ENCODE measurements around the gene GLS. TPM values are rescaled to one million over a fixed set of nuclear protein-coding genes. Genes with fewer than 3 reads are reported as not detected.
"Not testable (repeated sequence)": the region's sequence is repeated elsewhere in the genome, so short reads cannot be mapped to it uniquely, and the experiment has no call there.

GLS gene
- total RNA-seq, 4 donors from 2014 or later: 60.6 to 128 (median 75.7) TPM

GRCh38 chr2:190862571-190862991 is 18.0 kb upstream of the GLS start:
- Histone ChIP-seq H3K27ac (no peak overlapping the region), H3K9me3 (no peaks in the 10 kb centered on the region), H3K27me3 (no peaks in the 10 kb centered on the region), H3K4me3 (no peak overlapping the region), H3K36me3 (no peaks in the 10 kb centered on the region), H3K4me1 (peaks cover 2% of the 10 kb centered on the region)
- 80% methylated on average over 2 of the region's 2 CpGs for WGBS
- no peak for TF ChIP-seq POLR2AphosphoS5 (IDR thresholded peaks at IDR 0.05)
- TF ChIP-seq POLR2A (IDR thresholded peaks at IDR 0.05): no peak
- TF ChIP-seq CTCF (IDR thresholded peaks at IDR 0.05): no peak
- no peak for TF ChIP-seq EP300 (IDR thresholded peaks at IDR 0.05)
- no peak for DNase-seq (ENCODE audit: low spot score in 2 of 2)

GRCh38 chr2:190863946-190864345 is 16.7 kb upstream of the GLS start:
- Histone ChIP-seq H3K27me3 (no peaks in the 10 kb centered on the region), H3K27ac (peak overlapping the region; percentile 9), H3K4me1 (peaks cover 2% of the 10 kb centered on the region), H3K9me3 (peaks cover 3% of the 10 kb centered on the region), H3K4me3 (no peak overlapping the region), H3K36me3 (no peaks in the 10 kb centered on the region)
- WGBS: 48% methylated on average over 3 of the region's 3 CpGs
- no peak for DNase-seq (ENCODE audit: low spot score in 2 of 2)
- TF ChIP-seq CTCF (IDR thresholded peaks at IDR 0.05): no peak
- no peak for TF ChIP-seq EP300 (IDR thresholded peaks at IDR 0.05)
- no peak for TF ChIP-seq POLR2A (IDR thresholded peaks at IDR 0.05)
- no peak for TF ChIP-seq POLR2AphosphoS5 (IDR thresholded peaks at IDR 0.05)

GRCh38 chr2:190864375-190864774 is 16.2 kb upstream of the GLS start:
- H3K27ac ChIP-seq: peak overlapping the region; percentile 9
- H3K36me3 ChIP-seq: no peaks in the 10 kb centered on the region
- TF ChIP-seq POLR2AphosphoS5 (IDR thresholded peaks at IDR 0.05) (no peak), CTCF (IDR thresholded peaks at IDR 0.05) (no peak), EP300 (IDR thresholded peaks at IDR 0.05) (no peak), POLR2A (IDR thresholded peaks at IDR 0.05) (no peak)
- H3K9me3 ChIP-seq: peaks cover 3% of the 10 kb centered on the region
- H3K4me3 ChIP-seq: no peak overlapping the region
- no peak for DNase-seq (ENCODE audit: low spot score in 2 of 2)
- H3K27me3 ChIP-seq: no peaks in the 10 kb centered on the region
- peaks cover 2% of the 10 kb centered on the region for H3K4me1 ChIP-seq

- H3K9me3 ChIP-seq: peaks cover 3% of the 10 kb centered on the region
- no peaks in the 10 kb centered on the region for H3K4me1 ChIP-seq
- no peaks in the 10 kb centered on the region for H3K27me3 ChIP-seq
- WGBS: 38% methylated on average over 2 of the region's 2 CpGs
- no peak overlapping the region for H3K27ac ChIP-seq
- no peaks in the 10 kb centered on the region for H3K36me3 ChIP-seq
- TF ChIP-seq POLR2AphosphoS5 (IDR thresholded peaks at IDR 0.05) (no peak), POLR2A (IDR thresholded peaks at IDR 0.05) (no peak)
- no peak for DNase-seq (ENCODE audit: low spot score in 2 of 2)
- no peak overlapping the region for H3K4me3 ChIP-seq
These were observed 13.4 kb upstream of the GLS start for GRCh38 chr2:190867212-190867611.

GRCh38 chr2:190867832-190868231 is 12.8 kb upstream of the GLS start:
- 81% methylated on average over 4 of the region's 4 CpGs for WGBS
- peaks cover 3% of the 10 kb centered on the region for H3K9me3 ChIP-seq
- DNase-seq (ENCODE audit: low spot score in 2 of 2): no peak
- H3K4me3 ChIP-seq: no peak overlapping the region
- no peaks in the 10 kb centered on the region for H3K36me3 ChIP-seq
- no peak for TF ChIP-seq EP300 (IDR thresholded peaks at IDR 0.05)
- TF ChIP-seq POLR2AphosphoS5 (IDR thresholded peaks at IDR 0.05): no peak
- TF ChIP-seq POLR2A (IDR thresholded peaks at IDR 0.05): no peak
- TF ChIP-seq CTCF (IDR thresholded peaks at IDR 0.05): no peak
- H3K27me3 ChIP-seq: no peaks in the 10 kb centered on the region
- H3K27ac ChIP-seq: no peak overlapping the region
- no peaks in the 10 kb centered on the region for H3K4me1 ChIP-seq

GRCh38 chr2:190869721-190870120 is 10.9 kb upstream of the GLS start:
- 88% methylated on average over 5 of the region's 5 CpGs for WGBS
- TF ChIP-seq EP300 (IDR thresholded peaks at IDR 0.05): no peak
- no peak for TF ChIP-seq POLR2AphosphoS5 (IDR thresholded peaks at IDR 0.05)
- TF ChIP-seq POLR2A (IDR thresholded peaks at IDR 0.05): no peak
- TF ChIP-seq CTCF (IDR thresholded peaks at IDR 0.05): no peak
- DNase-seq (ENCODE audit: low spot score in 2 of 2): no peak

GRCh38 chr2:190873451-190873850 is 7.2 kb upstream of the GLS start:
- H3K27me3 ChIP-seq; H3K36me3 ChIP-seq; H3K4me1 ChIP-seq; H3K27ac ChIP-seq; H3K9me3 ChIP-seq; H3K4me3 ChIP-seq; DNase-seq (ENCODE audit: low spot score in 2 of 2): not testable (repeated sequence)
- 97% methylated on average over 7 of the region's 7 CpGs for WGBS

More at GRCh38 chr2:190869721-190870120, 10.9 kb upstream of the GLS start:
- Histone ChIP-seq H3K27me3 (no peaks in the 10 kb centered on the region), H3K27ac (no peak overlapping the region), H3K9me3 (peaks cover 3% of the 10 kb centered on the region), H3K4me1 (no peaks in the 10 kb centered on the region), H3K36me3 (no peaks in the 10 kb centered on the region), H3K4me3 (no peak overlapping the region)
